Fibroblast of villous mesenchyme (primary cell): ENCODE measurements around the gene HSF2BP. TPM values are rescaled to one million over a fixed set of nuclear protein-coding genes. Genes with fewer than 3 reads are reported as not detected.
A peak's percentile ranks its signal among the peaks of the same experiment; 100 is the strongest.
"Not testable (repeated sequence)": the region's sequence is repeated elsewhere in the genome, so short reads cannot be mapped to it uniquely, and the experiment has no call there.

Source experiments
- DNase-seq: peaks from one replicate; pipeline ENCODE4 v3.0.0-alpha.2; 2010; ENCODE audit warnings: low read depth
- H3K4me3 ChIP-seq: 2 replicates; pipeline ENCODE4 v1.5.1; 2011; ENCODE audit warnings: low read depth, mild to moderate bottlenecking, low read length
- total RNA-seq: library from RNA; depleted of rRNA; stranded (reverse); fragments of >200 nt; gene quantifications from 2 replicates; pipeline ENCODE4 v1.2.3, GENCODE V29; 2012
- TF ChIP-seq, protein P1 (sequence below): IDR thresholded peaks from 2 replicates; pipeline ENCODE4 v1.5.1; 2012; ENCODE audit warnings: low read depth, mild to moderate bottlenecking, low read length; ENCODE audit not compliant: insufficient read depth

The HSF2BP gene
- total RNA-seq, 1 donor: 2.6 TPM

GRCh38 chr21:43699933-43700599 lies 40.8 kb upstream of the HSF2BP start:
- no peak overlapping the region for H3K4me3 ChIP-seq
- TF ChIP-seq, protein P1, sequence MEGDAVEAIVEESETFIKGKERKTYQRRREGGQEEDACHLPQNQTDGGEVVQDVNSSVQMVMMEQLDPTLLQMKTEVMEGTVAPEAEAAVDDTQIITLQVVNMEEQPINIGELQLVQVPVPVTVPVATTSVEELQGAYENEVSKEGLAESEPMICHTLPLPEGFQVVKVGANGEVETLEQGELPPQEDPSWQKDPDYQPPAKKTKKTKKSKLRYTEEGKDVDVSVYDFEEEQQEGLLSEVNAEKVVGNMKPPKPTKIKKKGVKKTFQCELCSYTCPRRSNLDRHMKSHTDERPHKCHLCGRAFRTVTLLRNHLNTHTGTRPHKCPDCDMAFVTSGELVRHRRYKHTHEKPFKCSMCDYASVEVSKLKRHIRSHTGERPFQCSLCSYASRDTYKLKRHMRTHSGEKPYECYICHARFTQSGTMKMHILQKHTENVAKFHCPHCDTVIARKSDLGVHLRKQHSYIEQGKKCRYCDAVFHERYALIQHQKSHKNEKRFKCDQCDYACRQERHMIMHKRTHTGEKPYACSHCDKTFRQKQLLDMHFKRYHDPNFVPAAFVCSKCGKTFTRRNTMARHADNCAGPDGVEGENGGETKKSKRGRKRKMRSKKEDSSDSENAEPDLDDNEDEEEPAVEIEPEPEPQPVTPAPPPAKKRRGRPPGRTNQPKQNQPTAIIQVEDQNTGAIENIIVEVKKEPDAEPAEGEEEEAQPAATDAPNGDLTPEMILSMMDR: no peak
- no peak for DNase-seq

DNA sequence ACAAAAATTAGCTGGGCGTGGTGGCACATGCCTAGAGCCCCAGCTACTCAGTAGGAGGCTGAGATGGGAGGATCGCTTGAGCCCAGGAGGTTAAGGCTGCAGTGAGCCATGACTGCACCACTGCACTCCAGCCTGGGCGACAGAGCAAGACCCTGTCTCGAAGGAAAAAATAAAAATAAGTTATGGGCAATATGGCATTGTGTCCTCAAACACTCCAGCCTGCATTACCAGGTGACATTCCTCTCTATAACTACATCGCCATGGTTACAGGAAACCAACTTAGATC lies 40.1 kb upstream of the HSF2BP start:
- not testable (repeated sequence) for H3K4me3 ChIP-seq, DNase-seq

- DNase-seq: peak; percentile 59
- H3K4me3 ChIP-seq: no peak overlapping the region
- TF ChIP-seq, protein P1: no peak
These were observed 38.7 kb upstream of the HSF2BP start for GRCh38 chr21:43697758-43698643.

DNA sequence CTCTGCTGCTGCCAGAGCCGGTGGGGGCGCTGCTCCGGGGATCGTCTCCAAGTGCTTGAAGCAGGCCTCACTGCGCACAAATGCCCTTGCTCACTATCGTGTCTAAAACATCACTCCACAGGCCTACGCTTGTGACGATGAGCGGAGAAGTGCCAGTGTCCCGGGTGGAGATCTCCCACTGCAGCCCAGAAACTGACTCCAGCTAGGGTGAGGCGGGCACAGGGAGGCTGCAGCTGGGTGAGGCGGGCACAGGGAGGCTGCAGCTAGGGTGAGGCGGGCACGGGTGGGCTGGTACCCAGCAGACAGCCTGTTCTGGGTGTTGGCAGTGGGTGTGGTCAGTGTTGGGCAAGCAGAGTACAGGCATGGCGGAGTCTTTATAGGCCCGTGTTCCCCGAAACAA lies 36.9 kb upstream of the HSF2BP start:
- TF ChIP-seq, protein P1: no peak
- no peak overlapping the region for H3K4me3 ChIP-seq
- DNase-seq: no peak

GRCh38 chr21:43694437-43695079 lies 35.3 kb upstream of the HSF2BP start:
- TF ChIP-seq, protein P1: no peak
- DNase-seq: no peak
- no peak overlapping the region for H3K4me3 ChIP-seq

- DNase-seq: no peak
- no peak overlapping the region for H3K4me3 ChIP-seq
- TF ChIP-seq, protein P1: no peak
These were observed 34.7 kb upstream of the HSF2BP start for GRCh38 chr21:43693981-43694380.

- DNase-seq: no peak
- TF ChIP-seq, protein P1: no peak
- no peak overlapping the region for H3K4me3 ChIP-seq
These were observed 33.7 kb upstream of the HSF2BP start for GRCh38 chr21:43692949-43693348.
